ENCODE data around the gene RASA3. TPM values are rescaled to one million over a fixed set of nuclear protein-coding genes. Genes with fewer than 3 reads are reported as not detected.

Gene RASA3
- total and polyA plus RNA-seq, 2 donors = 17.8 to 26.3 TPM

GRCh38 chr13:113974304-113975281 is 157.8 kb downstream of the RASA3 start:
- no peak for DNase-seq (ENCODE audit: extremely low spot score)
- Histone ChIP-seq H3K36me3 (ENCODE audit: insufficient read depth) (no peaks in the 10 kb centered on the region), H3K4me3 (ENCODE audit: low read depth, low read length) (no peak overlapping the region), H3K27ac (ENCODE audit: low read depth) (no peak overlapping the region), H3K4me1 (ENCODE audit: insufficient read depth) (no peaks in the 10 kb centered on the region)
- WGBS = 89% methylated on average over 49 of the region's 56 CpGs

DNA sequence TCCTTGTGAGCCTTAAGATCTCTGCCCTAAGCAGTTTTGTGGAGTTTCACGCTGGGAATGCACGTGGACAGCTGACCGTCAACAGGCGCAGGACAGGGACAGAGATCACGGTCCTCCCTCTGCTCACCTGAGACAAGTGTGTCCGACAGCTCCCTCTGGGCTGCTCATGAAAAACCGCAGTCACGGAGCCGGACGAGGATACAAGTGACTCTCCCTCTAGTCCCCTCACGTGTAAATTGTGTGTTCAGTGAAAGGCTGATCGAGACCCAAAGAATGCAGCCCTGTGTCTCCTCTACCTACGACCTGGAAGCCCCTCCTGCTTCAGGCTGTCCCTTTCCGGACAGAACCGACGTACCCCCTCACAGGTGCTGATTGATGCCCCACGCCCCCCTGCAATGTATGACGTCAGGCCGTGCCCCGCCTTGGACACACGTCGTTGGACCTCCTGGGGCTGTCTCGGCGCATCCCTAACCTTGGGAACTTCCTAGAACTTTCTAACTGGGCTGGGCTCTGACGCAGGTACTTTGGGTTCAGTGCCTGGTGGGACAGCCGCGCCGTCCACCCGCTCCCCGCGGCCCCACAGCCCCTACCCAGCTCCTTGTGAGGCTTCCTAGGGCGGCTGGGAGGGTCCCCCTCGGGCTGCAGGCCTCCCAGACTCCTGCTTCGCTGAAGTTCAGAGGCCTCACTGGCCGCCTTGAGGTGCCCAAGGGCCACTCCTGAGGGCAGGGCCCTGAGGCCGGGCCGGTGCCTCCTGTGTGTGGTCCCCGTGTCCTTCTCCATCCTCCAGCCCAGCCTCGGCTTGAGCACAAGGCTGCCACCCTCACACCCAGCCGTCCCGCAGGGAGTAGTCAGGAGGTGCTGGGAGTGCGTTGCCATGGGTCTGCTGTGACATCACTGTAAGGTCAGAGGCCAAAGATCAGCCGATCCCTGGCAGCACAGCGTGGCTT is 158.9 kb downstream of the RASA3 start, which contains the start of gene C13orf46:
Gene C13orf46 (minus strand): TSS at position 859 of the 947 bp plus-strand sequence. CDS start 79 bp downstream, at position 780.
- Histone ChIP-seq H3K4me1 (ENCODE audit: insufficient read depth) (no peaks in the 10 kb centered on the region), H3K27ac (ENCODE audit: low read depth) (no peak within 1 kb of the TSS), H3K4me3 (ENCODE audit: low read depth, low read length) (no peak within 1 kb of the TSS), H3K36me3 (ENCODE audit: insufficient read depth) (no peaks in the 10 kb centered on the region)
- 90% methylated on average over 44 of the region's 44 CpGs for WGBS
- no peak for DNase-seq (ENCODE audit: extremely low spot score)

DNA sequence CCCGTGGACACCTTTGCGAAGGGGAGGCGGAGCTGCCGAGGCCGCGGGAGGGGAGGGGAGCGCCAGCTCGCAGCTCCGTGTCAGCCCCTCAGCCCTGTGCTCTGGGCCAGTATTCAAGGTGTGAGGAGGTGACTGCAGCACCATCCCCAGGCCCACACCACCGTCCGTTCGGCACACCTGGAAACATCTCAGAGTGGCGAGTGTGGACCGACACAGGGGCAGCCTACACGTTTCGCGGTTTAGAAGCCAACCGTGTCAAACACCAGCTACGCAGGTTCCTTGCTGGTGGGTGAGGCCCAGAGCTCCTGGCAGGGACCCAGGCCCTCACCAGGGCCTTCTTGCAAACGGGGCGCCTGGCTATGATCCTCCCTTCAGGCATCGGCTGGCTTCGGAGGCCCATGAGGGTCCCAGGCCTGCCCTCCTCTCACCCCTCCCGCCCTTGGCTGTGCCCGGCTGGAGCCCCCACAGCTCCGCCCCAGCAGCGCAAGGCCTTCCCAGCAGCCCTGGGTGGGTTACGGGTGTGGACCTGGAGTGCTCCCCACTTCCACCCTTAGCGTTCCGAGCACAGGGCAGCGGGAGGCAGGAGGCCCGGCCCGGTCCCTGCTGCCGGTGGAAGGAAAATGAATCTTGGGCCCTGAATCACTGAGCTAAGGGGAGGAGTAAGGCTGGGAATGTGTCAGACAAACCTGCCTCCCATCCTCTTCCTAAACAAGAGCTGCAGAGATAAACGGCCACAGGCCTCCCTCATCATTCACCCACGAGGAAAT is 159.8 kb downstream of the RASA3 start:
- no peaks in the 10 kb centered on the region for H3K36me3 ChIP-seq (ENCODE audit: insufficient read depth)
- no peak for DNase-seq (ENCODE audit: extremely low spot score)
- 85% methylated on average over 36 of the region's 36 CpGs for WGBS
- no peak overlapping the region for H3K27ac ChIP-seq (ENCODE audit: low read depth)
- no peaks in the 10 kb centered on the region for H3K4me1 ChIP-seq (ENCODE audit: insufficient read depth)
- H3K4me3 ChIP-seq (ENCODE audit: low read depth, low read length) = no peak overlapping the region

DNA sequence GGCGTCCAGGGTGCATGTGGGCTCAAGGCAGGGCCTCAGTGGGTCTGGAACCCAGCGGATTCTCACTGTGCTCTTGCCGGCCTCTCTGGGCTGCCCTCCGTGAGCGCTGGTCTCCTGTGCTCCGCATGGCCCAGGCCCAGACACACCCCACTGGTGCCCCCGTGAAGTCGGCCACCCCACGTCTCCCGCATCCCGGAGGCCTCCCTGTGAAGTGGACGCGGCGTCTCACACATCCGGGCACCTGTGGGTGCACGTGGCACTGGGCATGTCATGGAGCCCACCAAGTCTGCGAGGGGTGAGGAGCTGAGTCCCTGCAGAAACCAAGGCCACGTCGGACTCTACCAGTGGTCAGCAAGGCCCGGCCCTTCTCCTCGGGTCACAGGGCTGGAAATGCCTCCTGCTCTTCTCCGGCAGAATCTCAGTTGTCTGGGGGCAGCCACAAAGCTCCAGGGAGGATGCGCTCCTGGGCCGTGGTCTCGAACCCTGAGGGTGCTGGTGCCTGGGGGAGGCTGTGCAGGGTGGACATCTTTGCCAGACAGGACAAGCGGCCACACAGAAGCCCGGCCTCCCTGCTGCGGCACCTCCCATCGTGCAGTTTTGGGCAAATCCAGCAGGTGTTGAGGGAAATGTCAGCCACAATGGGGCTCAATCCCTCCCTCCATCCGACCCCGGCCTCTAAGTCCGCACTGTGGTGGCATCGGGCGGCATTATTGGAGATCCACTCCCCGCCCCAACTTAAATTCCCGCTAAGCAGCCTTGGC is 160.8 kb downstream of the RASA3 start:
- DNase-seq (ENCODE audit: extremely low spot score) = no peak
- WGBS = 95% methylated on average over 36 of the region's 36 CpGs
- no peak overlapping the region for H3K27ac ChIP-seq (ENCODE audit: low read depth)

DNA sequence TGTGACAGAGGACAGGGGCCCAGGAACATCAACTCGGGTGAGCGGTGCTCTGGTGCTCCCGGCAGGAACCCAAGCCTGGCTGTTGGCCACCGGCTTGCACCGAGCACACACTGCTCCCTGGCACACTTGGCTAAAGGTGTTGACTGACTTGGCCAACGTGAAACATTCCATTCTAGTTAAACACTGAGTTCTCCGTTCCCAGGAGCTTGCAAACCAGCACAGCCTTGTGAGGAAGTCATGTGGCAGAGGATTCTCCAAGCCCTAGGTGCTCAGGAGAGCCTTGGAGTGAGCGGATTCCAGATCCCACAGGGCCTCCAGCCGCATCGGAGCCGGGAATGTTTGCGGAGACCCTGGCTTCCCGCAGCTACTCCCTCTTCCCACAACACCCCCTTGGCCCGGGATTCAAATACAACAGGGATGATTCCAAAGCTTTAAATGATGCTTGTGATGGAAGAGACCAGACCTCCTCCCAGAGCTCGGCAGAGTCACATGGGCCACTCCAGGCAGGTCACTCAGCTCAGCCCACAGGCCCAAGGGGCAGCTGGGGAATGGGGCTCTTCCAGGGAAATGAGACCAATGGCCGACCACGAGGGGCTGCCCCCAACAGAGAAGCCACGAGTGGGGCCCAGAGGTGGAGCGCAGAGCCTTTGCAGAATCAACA is 161.5 kb downstream of the RASA3 start:
- WGBS = 50% methylated on average over 19 of the region's 19 CpGs
- DNase-seq (ENCODE audit: extremely low spot score) = no peak
- no peak overlapping the region for H3K4me3 ChIP-seq (ENCODE audit: low read depth, low read length)
- no peaks in the 10 kb centered on the region for H3K36me3 ChIP-seq (ENCODE audit: insufficient read depth)
- H3K27ac ChIP-seq (ENCODE audit: low read depth) = peak overlapping the region; percentile 80
- H3K4me1 ChIP-seq (ENCODE audit: insufficient read depth) = no peaks in the 10 kb centered on the region

More for the DNA sequence above, 160.8 kb downstream of the RASA3 start:
- H3K4me3 ChIP-seq (ENCODE audit: low read depth, low read length) = no peak overlapping the region
- H3K4me1 ChIP-seq (ENCODE audit: insufficient read depth) = no peaks in the 10 kb centered on the region
- no peaks in the 10 kb centered on the region for H3K36me3 ChIP-seq (ENCODE audit: insufficient read depth)

DNA sequence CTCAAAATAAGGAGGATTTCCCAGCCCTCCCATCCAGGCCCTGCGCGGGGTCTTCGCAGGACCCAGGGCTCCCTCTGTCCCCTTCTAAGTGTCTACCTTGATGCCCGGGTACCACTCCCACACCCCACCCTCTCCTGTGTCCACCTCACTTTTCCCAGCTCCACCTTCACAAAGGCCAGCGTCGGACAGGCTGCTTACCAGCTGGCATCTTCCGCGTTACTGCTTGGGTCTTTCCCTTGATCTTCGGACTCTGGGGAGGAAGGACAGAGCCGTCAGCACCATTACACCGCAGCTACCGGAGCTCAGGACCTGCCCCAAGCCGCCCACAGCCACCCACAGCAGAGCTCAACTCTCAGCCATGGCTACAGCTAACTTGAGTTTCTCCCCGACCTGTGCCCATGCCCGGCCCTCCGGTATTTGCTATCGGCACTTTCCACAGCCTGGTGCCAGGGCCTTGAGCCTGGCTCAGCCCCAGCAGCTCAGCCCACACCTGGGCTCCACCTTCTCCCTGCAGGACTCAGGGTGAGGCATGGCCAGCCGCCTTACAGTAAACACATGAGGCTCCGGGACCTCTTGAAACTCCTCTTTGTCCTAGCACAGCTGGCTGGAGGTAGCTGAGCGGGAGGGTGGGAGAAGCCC is 162.3 kb downstream of the RASA3 start:
- no peaks in the 10 kb centered on the region for H3K36me3 ChIP-seq (ENCODE audit: insufficient read depth)
- H3K4me3 ChIP-seq (ENCODE audit: low read depth, low read length) = no peak overlapping the region
- 87% methylated on average over 20 of the region's 20 CpGs for WGBS
- no peak for DNase-seq (ENCODE audit: extremely low spot score)
- no peaks in the 10 kb centered on the region for H3K4me1 ChIP-seq (ENCODE audit: insufficient read depth)
- peak overlapping the region; percentile 68 for H3K27ac ChIP-seq (ENCODE audit: low read depth)

DNA sequence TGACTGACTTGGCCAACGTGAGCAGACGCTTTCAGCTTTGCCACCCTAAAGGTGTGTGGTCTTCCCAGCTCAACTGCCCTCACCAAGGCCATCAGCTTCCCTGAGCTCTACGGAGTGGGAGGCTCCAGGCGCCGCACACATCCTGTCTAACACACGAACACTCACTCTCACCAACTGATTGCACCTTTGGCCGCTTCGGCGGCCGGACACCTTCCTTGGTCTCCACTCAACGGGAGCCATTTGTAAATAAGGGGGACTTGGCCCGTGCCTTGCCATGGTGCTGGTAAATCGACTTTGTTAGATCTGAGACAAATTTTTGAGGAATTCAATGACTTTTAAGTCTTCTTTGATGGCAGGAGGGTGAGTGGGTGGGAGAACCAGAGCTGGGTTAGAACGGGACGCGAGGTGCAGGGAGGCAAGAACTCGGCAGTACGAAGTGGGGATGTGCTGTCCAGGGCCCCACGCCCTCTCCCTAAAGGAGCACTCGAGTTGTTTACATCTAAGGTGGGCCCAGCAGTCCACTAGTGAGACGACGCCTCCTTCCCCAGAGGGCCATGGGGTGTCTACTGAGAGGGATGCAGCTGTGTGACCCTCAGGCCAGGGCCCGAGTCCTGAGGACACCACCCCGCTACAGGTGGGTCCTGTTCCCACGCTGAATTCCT is 163.0 kb downstream of the RASA3 start:
- Histone ChIP-seq H3K4me3 (ENCODE audit: low read depth, low read length) (no peak overlapping the region), H3K27ac (ENCODE audit: low read depth) (peak overlapping the region; percentile 31), H3K4me1 (ENCODE audit: insufficient read depth) (no peaks in the 10 kb centered on the region), H3K36me3 (ENCODE audit: insufficient read depth) (no peaks in the 10 kb centered on the region)
- 96% methylated on average over 25 of the region's 25 CpGs for WGBS
- no peak for DNase-seq (ENCODE audit: extremely low spot score)

- WGBS = 93% methylated on average over 17 of the region's 17 CpGs
- Histone ChIP-seq H3K27ac (ENCODE audit: low read depth) (no peak overlapping the region), H3K36me3 (ENCODE audit: insufficient read depth) (no peaks in the 10 kb centered on the region), H3K4me1 (ENCODE audit: insufficient read depth) (no peaks in the 10 kb centered on the region), H3K4me3 (ENCODE audit: low read depth, low read length) (no peak overlapping the region)
- no peak for DNase-seq (ENCODE audit: extremely low spot score)
Observed at GRCh38 chr13:113968463-113969310, 163.7 kb downstream of the RASA3 start.

DNA sequence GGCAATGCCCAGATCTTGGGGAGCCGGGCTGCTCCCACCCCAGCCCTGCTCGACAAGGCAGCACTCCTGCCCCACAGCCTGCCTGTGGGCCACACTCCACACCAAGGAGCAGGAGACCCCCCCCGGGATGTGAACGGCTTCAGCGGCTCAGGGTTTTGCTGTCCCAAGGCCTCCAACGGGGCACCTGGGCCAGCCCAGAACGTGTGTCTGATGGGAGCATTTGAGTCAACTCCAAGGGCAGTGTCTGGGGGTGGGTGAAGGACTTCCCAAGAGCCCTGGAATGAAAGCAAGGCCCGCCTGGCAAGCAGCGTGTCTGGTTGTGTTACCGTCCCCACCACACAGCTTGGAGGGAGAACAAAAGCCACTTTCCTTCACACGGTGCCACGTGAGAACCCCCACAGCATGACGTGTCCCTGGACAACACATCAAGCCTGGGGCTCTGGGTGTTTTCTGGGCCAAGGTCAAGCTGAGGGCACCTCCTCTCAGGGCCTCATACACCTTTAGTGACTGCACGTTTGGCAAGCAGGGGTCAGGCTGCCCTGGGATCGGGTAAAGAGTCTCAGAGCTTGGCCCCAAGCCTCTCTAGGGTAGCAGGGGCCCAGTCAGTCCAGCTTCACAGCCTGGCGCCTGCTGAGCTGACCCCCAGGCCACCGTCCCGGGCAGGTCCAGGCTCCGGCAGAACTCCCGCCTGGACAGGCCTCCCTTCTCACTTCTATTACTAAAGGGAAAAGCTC is 164.5 kb downstream of the RASA3 start:
- no peak overlapping the region for H3K27ac ChIP-seq (ENCODE audit: low read depth)
- 88% methylated on average over 20 of the region's 20 CpGs for WGBS
- no peaks in the 10 kb centered on the region for H3K4me1 ChIP-seq (ENCODE audit: insufficient read depth)
- no peaks in the 10 kb centered on the region for H3K36me3 ChIP-seq (ENCODE audit: insufficient read depth)
- no peak for DNase-seq (ENCODE audit: extremely low spot score)
- no peak overlapping the region for H3K4me3 ChIP-seq (ENCODE audit: low read depth, low read length)

DNA sequence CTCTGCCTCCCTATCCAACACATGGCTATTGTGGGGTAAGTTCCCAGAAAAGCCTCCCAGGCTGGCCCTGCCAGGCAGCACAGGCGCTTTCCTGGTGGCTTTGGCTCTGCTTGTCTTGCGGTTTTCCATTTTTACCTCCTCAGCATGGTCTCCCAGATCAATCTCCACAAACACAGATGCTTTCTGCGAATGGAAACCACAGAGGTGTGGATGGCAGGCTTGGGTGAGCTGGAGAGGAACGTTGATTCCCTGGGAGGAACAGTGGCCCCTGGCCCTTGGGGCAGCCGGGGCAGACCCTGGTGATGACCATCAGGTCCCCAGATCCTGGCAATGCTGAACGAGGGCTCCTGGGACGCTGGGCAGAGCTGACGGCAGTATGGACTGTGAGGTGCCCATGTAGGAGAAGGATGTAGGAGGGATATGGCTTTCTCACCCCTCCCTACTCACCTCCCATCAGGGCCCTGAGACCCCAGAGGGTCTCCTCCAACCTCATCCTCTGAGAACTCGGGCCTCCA is 165.2 kb downstream of the RASA3 start:
- Histone ChIP-seq H3K27ac (ENCODE audit: low read depth) (no peak overlapping the region), H3K36me3 (ENCODE audit: insufficient read depth) (no peaks in the 10 kb centered on the region), H3K4me3 (ENCODE audit: low read depth, low read length) (no peak overlapping the region), H3K4me1 (ENCODE audit: insufficient read depth) (no peaks in the 10 kb centered on the region)
- DNase-seq (ENCODE audit: extremely low spot score) = no peak
- 93% methylated on average over 9 of the region's 9 CpGs for WGBS

Measured in urinary bladder (tissue), 4 donors.